HCT116 (cell line): ENCODE results near the gene DPM2. TPM values are rescaled to one million over a fixed set of nuclear protein-coding genes. Genes with fewer than 3 reads are reported as not detected.

Source experiments
- ATAC-seq: fragments of 200-7000 bp; cut with Tn5 transposase; 2 replicates; pipeline ENCODE4 v1.9.1; 2020; ENCODE audit warnings: mild to moderate bottlenecking, moderate library complexity
- BruUV-seq: library from RNA; stranded (reverse); fragments of 400-500 nt; replicated peaks from 2 replicates; lab custom pipeline; 2021; lab: Mats Ljungman, UMichigan
- CTCF ChIA-PET: fragments of 300-600 bp; sonication (Branson Sonifier 250); formaldehyde crosslinking; loops from one replicate; lab custom pipeline; 2021; ENCODE audit warnings: antibody characterized with exemption; lab: Charles Lee
- POLR2A ChIA-PET: fragments of 300-600, 350-600 bp; sonication (Branson Sonifier 250); formaldehyde crosslinking; loops from one replicate; lab custom pipeline; 2021; ENCODE audit warnings: antibody characterized with exemption; lab: Charles Lee
- RAD21 ChIA-PET, 2 experiments: fragments of 300-600 bp; sonication (Branson Sonifier 250); formaldehyde crosslinking; loops; one replicate each; lab custom pipeline; 2023; ENCODE audit warnings: low total read pairs in 2 of 2; ENCODE audit not compliant: uncharacterized antibody in 2 of 2, unreplicated experiment in 2 of 2, low non-redundant PET in 1 of 2; lab: Charles Lee
- DNase-seq: peaks from one replicate; pipeline ENCODE4 v3.0.0-alpha.2; 2010; ENCODE audit warnings: low read depth, low spot score
- H2AFZ ChIP-seq: fragments of 200-600 bp; shearing (Covaris generic), sonication (generic); 2 replicates; pipeline ENCODE4 v1.6.1; 2017; ENCODE audit warnings: low read depth, mixed run types, mixed read lengths, antibody characterized with exemption, low read length; ENCODE audit not compliant: poor library complexity, severe bottlenecking
- H3K27ac ChIP-seq: 2 replicates; pipeline ENCODE4 v1.5.1; 2012; ENCODE audit warnings: low read depth, low read length
- H3K27me3 ChIP-seq: fragments of 200-600 bp; sonication (generic); 2 replicates; pipeline ENCODE4 v1.6.1; 2016; ENCODE audit warnings: mixed run types, low read length, mixed read lengths; ENCODE audit not compliant: insufficient read depth
- H3K36me3 ChIP-seq, 2 experiments: fragments of 200-500 bp in 1 of 2; fragments of 200-600 bp in 1 of 2; sonication (Bioruptor generic) in 1 of 2; sonication (generic) in 1 of 2; 2 replicates each; pipeline versions ENCODE4 v1.5.1 to v1.6.1; 2014 to 2016; ENCODE audit warnings: low read length in 2 of 2, inconsistent platforms in 1 of 2, mixed read lengths in 1 of 2, mixed run types in 1 of 2; ENCODE audit not compliant: insufficient read depth in 2 of 2, control insufficient read depth in 1 of 2
- H3K4me1 ChIP-seq, 2 experiments: fragments of 200-600 bp in 1 of 2; sonication (generic) in 1 of 2; 2 replicates each; pipeline versions ENCODE4 v1.5.1 to v1.6.1; 2012 to 2017; ENCODE audit warnings: low read length in 2 of 2, inconsistent platforms in 1 of 2, mild to moderate bottlenecking in 1 of 2, mixed read lengths in 1 of 2, mixed run types in 1 of 2, moderate library complexity in 1 of 2; ENCODE audit not compliant: insufficient read depth in 2 of 2, control insufficient read depth in 1 of 2
- H3K4me2 ChIP-seq: fragments of 200-600 bp; sonication (generic); 2 replicates; pipeline ENCODE4 v1.6.1; 2017; ENCODE audit warnings: mixed run types, low read length, mixed read lengths
- H3K4me3 ChIP-seq, 2 experiments: fragments of 200-600 bp in 1 of 2; sonication (generic) in 1 of 2; replicated peaks in 1 of 2; 2 replicates each; pipeline ENCODE4 v1.5.1; 2011 to 2016; ENCODE audit warnings: low read length in 2 of 2, control low read depth in 1 of 2, low read depth in 1 of 2, mild to moderate bottlenecking in 1 of 2, mixed read lengths in 1 of 2, mixed run types in 1 of 2
- H3K79me2 ChIP-seq: fragments of 200-600 bp; sonication (generic); 2 replicates; pipeline ENCODE4 v1.6.1; 2017; ENCODE audit warnings: mild to moderate bottlenecking, mixed run types, low read length, moderate library complexity, mixed read lengths; ENCODE audit not compliant: insufficient read depth
- H3K9ac ChIP-seq: fragments of 200-600 bp; sonication (generic); 2 replicates; pipeline ENCODE4 v1.6.1; 2016; ENCODE audit warnings: low read length, mixed read lengths
- H3K9me2 ChIP-seq: fragments of 200-600 bp; sonication (generic), shearing (Covaris generic); 2 replicates; pipeline ENCODE4 v1.6.1; 2017; ENCODE audit warnings: mixed run types, mild to moderate bottlenecking, moderate library complexity; ENCODE audit not compliant: insufficient read depth
- H3K9me3 ChIP-seq, 2 experiments: fragments of 200-500 bp in 1 of 2; fragments of 200-600 bp in 1 of 2; sonication (Bioruptor generic) in 1 of 2; sonication (generic) in 1 of 2; 2 replicates each; pipeline ENCODE4 v1.6.1; 2014 to 2017; ENCODE audit warnings: low read length in 2 of 2, mixed read lengths in 2 of 2, inconsistent platforms in 1 of 2, low read depth in 1 of 2, mild to moderate bottlenecking in 1 of 2, mixed run types in 1 of 2, moderate library complexity in 1 of 2; ENCODE audit not compliant: control insufficient read depth in 1 of 2, insufficient read depth in 1 of 2
- H4K20me1 ChIP-seq: fragments of 200-600 bp; sonication (generic), shearing (Covaris generic); 2 replicates; pipeline ENCODE4 v1.6.1; 2017; ENCODE audit warnings: mixed run types, mild to moderate bottlenecking, moderate library complexity; ENCODE audit not compliant: insufficient read depth
- ATF3 ChIP-seq: IDR thresholded peaks from 2 replicates; pipeline ENCODE4 v1.6.1; 2012
- CBX3 ChIP-seq: IDR thresholded peaks from 2 replicates; pipeline ENCODE4 v1.6.1; 2012; ENCODE audit warnings: low read depth
- CTCF ChIP-seq, 3 experiments: fragments of 200-600 bp in 1 of 3; sonication (generic) in 1 of 3; IDR thresholded peaks in 2 of 3; conservative IDR thresholded peaks in 1 of 3; 2 replicates each; pipeline ENCODE4 v1.5.1; 2012 to 2017; ENCODE audit warnings: low read depth in 2 of 3, low read length in 2 of 3, antibody characterized with exemption in 1 of 3, borderline replicate concordance in 1 of 3, control low read depth in 1 of 3, mild to moderate bottlenecking in 1 of 3, mixed read lengths in 1 of 3, mixed run types in 1 of 3, moderate library complexity in 1 of 3; ENCODE audit not compliant: insufficient read depth in 1 of 3
- EGR1 ChIP-seq: IDR thresholded peaks from 2 replicates; pipeline ENCODE4 v1.6.1; 2012; ENCODE audit warnings: low read depth
- EZH2 ChIP-seq: fragments of 200-600 bp; sonication (generic); IDR thresholded peaks from 2 replicates; pipeline ENCODE4 v1.6.1; 2017; ENCODE audit warnings: antibody characterized with exemption, mixed run types
- EZH2phosphoT487 ChIP-seq: fragments of 200-600 bp; IDR thresholded peaks from 2 replicates; pipeline ENCODE4 v1.6.1; 2018; ENCODE audit warnings: antibody characterized with exemption, borderline replicate concordance
- FOSL1 ChIP-seq: IDR thresholded peaks from 2 replicates; pipeline ENCODE4 v1.6.1; 2012; ENCODE audit warnings: low read depth
- SIN3A ChIP-seq: IDR thresholded peaks from 2 replicates; pipeline ENCODE4 v1.6.1; 2012; ENCODE audit warnings: low read depth
- SP1 ChIP-seq: IDR thresholded peaks from 2 replicates; pipeline ENCODE4 v1.6.1; 2012; ENCODE audit warnings: low read depth
- SRF ChIP-seq: IDR thresholded peaks from 2 replicates; pipeline ENCODE4 v1.6.1; 2012; ENCODE audit warnings: low read depth
- TCF7L2 ChIP-seq: IDR thresholded peaks from 2 replicates; pipeline ENCODE4 v1.7.0; 2011; ENCODE audit warnings: borderline replicate concordance, inconsistent platforms; ENCODE audit not compliant: insufficient read depth, insufficient read length; ENCODE audit errors: extremely low read depth
- YY1 ChIP-seq: IDR thresholded peaks from 2 replicates; pipeline ENCODE4 v1.6.1; 2011; ENCODE audit warnings: low read length, low read depth, moderate library complexity, mild to moderate bottlenecking; ENCODE audit not compliant: insufficient replicate concordance; ENCODE audit errors: extremely low read depth
- ZBTB33 ChIP-seq: IDR thresholded peaks from 2 replicates; pipeline ENCODE4 v1.6.1; 2011; ENCODE audit warnings: mild to moderate bottlenecking, low read length, moderate library complexity; ENCODE audit not compliant: insufficient replicate concordance; ENCODE audit errors: extremely low read depth
- ZFX ChIP-seq: fragments of 450-650 bp; IDR thresholded peaks from 2 replicates; pipeline ENCODE4 v1.6.1; 2017
- intact Hi-C: fragments of 100-400 bp; cut with micrococcal nuclease; formaldehyde crosslinking; loops from 2 replicates; pipeline ENCODE4 v1.10.0; 2022
- total RNA-seq: library from RNA; stranded (reverse); gene quantifications from one replicate; pipeline ENCODE4 v1.2.1, GENCODE V29; 2021; ENCODE audit not compliant: unreplicated experiment

Gene DPM2
- total RNA-seq, 1 experiment from 2014 or later: 54.6 TPM

GRCh38 chr9:127907867-127908659 is 29.6 kb downstream of the DPM2 start (continued):
- TF ChIP-seq ATF3: no peak
- no peak for TF ChIP-seq TCF7L2
- TF ChIP-seq CBX3: no peak
- no peak for TF ChIP-seq SP1
- no peak for TF ChIP-seq FOSL1

GRCh38 chr9:127905788-127906191 is 31.9 kb downstream of the DPM2 start:
- CTCF ChIA-PET: interaction anchor here (0.7 kb wide), 1 partner anchor 11 kb away, joined by 3 read pairs; the partner anchor contains the start of gene ST6GALNAC4
- H3K9me2 ChIP-seq: no peaks in the 10 kb centered on the region
- ATAC-seq: no peak; the same call in 1 of the 2 replicates

More at GRCh38 chr9:127905788-127906191, 31.9 kb downstream of the DPM2 start:
- Histone ChIP-seq H3K79me2 (no peaks in the 10 kb centered on the region), H3K36me3 (peaks cover 3 to 19% of the 10 kb centered on the region in 2 experiments; a peak in 1 of 4 replicates), H3K27ac (no peak overlapping the region), H3K9ac (no peak overlapping the region), H3K4me3 (no peak overlapping the region), H3K4me1 (peaks cover 21 to 40% of the 10 kb centered on the region in 2 experiments), H4K20me1 (no peaks in the 10 kb centered on the region), H3K9me3 (no peaks in the 10 kb centered on the region), H3K4me2 (no peak overlapping the region), H3K27me3 (no peaks in the 10 kb centered on the region), H2AFZ (no peak overlapping the region)
- ChIA-PET POLR2A (interaction anchor here (0.6 to 1.5 kb wide), 3 partner anchors 10 to 32 kb away, joined by 3 read pairs; partner anchors contain the start of gene ST6GALNAC4), RAD21 (no interaction called here)
- no TSS peak for BruUV-seq
- intact Hi-C loops: no loop called here
- DNase-seq: no peak
- TF ChIP-seq EGR1: no peak
- no peak for TF ChIP-seq SP1
- no peak for TF ChIP-seq ZBTB33
- TF ChIP-seq EZH2phosphoT487: no peak
- TF ChIP-seq EZH2: no peak
- no peak for TF ChIP-seq SIN3A
- TF ChIP-seq CTCF (IDR thresholded peaks at IDR 0.05 in 2 of 3, conservative IDR thresholded peaks at IDR 0.05 in 1 of 3; ENCODE audit: borderline replicate concordance in 1 of 3, insufficient read depth in 1 of 3, low read depth in 2 of 3, low read length in 2 of 3): no peak
- TF ChIP-seq YY1: no peak
- TF ChIP-seq ZFX: no peak
- no peak for TF ChIP-seq SRF
- no peak for TF ChIP-seq TCF7L2
